Stimulated activated CD4-positive, alpha-beta T cell treated with anti-CD3 and anti-CD28 coated beads, Interleukin-15, amount 100 ng/mL, for 1 hour (primary cell): Measurements from ENCODE around the gene WSCD2.
"Not testable (repeated sequence)": the region's sequence is repeated elsewhere in the genome, so short reads cannot be mapped to it uniquely, and the experiment has no call there.

ENCODE experiments used
- DNase-seq, 2 donors: peaks; one replicate each; pipeline ENCODE4 v3.0.0-alpha.2; 2020; ENCODE audit warnings: low read depth in 1 of 2, low spot score in 1 of 2

Gene WSCD2

GRCh38 chr12:108193493-108193892, 64.4 kb downstream of the WSCD2 start:
- no peak for DNase-seq

- DNase-seq, result no peak
Measured at GRCh38 chr12:108193917-108194316, 64.8 kb downstream of the WSCD2 start.

GRCh38 chr12:108194585-108194984, 65.5 kb downstream of the WSCD2 start:
- DNase-seq, result no peak

DNA sequence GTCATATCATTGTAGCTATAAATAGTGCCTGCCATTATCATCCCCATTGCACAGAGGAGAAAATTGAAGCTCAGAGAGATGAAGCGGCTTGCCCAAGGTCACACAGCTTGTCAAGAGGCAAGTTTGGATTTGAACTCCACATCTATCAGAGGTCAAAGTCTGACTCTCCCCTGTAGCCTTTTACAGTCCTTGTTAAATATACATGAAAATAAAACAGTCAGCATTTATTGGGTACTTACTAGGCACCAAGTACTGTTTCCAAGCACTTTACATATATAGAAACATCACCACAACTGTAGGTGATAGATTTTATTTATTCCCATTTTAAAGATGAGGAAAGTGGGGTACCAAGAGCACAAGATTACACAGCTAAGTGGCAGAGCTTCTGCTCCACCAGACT, 67.2 kb downstream of the WSCD2 start:
- DNase-seq, result no peak

DNA sequence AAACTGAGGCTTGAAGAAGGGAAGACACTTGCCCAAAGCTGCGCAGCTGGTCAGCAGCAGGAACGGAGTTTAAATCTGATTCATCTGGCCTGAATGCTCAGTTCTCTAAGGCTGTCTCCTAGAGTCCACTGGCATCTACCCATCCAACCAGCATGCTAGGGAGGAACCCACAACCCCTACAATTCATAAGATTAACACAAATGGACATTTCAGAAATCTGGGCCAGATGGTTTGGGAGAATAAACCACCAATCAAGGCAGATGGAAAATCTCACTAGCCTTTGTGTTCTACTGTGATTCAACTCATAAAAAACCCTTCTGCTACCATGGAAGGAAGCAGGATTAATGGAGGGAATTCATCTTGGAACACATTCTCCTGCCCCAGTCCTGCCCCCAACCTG, 67.8 kb downstream of the WSCD2 start:
- DNase-seq, result no peak

DNA sequence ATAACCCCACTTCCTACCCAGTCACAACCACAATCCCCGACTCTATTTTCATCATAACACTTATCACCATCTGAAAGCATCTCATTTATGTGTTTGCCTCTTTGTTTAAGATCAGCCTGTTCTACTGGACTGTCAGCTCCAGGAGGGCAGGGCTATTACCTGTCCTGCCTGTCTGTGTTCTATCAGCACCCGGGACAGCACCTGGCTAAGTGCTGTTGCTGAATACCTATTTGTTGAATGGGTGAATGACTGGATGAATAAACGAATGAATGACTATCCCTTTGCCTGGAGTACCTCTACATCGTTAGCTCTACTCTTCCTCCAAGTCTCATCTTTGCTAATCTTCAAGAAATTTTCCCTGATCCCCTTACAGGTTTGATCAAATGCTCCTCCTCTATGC, 69.0 kb downstream of the WSCD2 start:
- DNase-seq, result no peak

- no peak for DNase-seq
Measured at GRCh38 chr12:108199106-108199505, 70.0 kb downstream of the WSCD2 start.

DNA sequence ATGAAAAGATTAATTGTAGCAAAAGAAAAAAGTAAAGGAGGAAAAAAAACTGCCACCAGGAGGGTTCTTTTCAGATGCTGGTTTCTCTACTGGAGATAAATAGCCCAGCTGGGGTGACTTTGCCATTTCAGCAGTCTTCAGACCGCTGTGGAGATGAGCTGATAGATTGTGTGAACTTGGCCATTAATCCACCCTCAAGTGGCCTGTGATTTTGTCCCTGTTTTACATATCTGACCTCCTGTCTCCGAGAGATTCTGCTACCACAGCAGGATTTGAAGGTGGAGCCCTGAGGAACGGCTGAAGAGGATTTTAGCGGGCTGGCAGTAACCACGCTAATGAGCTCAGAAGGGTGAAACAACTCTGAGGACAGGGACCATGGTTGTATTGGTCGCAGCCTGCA, 72.7 kb downstream of the WSCD2 start:
- DNase-seq, result no peak

- no peak for DNase-seq
Measured at GRCh38 chr12:108204117-108204987, 75.3 kb downstream of the WSCD2 start.

- DNase-seq, result no peak
Measured at GRCh38 chr12:108205864-108206263, 76.8 kb downstream of the WSCD2 start.

- no peak for DNase-seq
Measured at GRCh38 chr12:108207791-108208730, 79.0 kb downstream of the WSCD2 start.

DNA sequence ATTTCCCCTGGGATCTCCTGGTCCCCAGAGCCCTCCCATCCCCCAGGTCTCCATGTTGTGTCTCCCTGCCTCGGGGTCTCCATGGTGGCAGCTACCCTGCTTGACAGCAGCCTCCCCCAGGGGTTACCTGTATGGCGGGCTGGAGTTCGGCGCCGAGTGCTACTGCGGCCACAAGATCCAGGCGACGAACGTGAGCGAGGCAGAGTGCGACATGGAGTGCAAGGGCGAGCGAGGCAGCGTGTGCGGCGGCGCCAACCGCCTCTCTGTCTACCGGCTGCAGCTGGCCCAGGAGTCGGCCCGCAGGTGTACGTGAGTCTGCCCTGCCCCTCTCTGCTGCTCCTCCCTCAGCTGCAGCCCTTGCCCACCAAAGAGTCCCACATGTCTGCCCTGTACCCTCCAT, 80.9 kb downstream of the WSCD2 start:
- no peak for DNase-seq

GRCh38 chr12:108211157-108211556, 82.1 kb downstream of the WSCD2 start:
- DNase-seq, result no peak

DNA sequence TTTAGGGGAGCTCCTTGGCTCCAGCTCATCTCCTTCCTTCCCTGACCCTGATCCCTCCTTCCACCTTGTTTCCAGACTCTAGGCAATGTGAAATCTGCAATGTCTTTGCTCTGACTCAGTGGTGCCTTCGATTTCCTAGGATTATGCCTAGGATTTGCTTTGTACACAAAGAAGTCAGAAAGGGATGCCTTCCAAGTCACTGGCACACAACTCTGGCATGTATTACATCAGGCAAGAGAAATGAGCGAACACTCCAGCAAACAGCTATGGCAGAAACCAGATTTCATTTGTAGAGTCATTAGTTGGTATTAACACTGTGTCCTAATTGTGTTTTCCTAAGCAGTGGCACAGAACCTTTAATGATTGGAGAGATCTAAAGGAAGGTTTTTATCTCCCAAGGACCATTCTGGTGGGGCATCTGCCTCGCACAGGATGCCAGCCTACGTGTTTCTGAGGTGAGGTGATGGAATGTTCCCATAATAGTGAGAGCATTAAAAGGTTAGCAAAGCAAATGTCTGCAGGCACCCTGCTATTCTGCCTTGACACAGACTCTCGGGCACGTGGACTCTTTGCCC, 84.9 kb downstream of the WSCD2 start:
- DNase-seq, result no peak

DNA sequence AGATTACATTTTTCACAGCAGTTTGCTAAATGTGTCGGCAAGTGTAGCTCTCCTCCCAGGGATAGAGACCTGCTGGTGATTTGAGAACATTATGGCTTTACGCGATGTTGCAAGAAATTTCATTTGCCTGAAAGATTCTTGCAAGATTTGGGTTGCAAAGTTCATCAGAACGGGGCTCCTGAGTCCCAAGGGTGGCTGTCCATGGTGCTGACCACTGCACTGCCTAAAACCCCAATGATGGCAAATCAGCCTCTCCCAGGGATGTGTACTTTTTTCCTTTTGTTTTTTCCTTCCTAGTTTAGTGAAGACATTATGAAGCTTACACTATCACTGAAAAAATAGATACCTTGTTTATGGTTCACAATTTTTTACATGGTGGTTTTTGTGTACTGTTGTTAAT, 85.4 kb downstream of the WSCD2 start:
- DNase-seq, result no peak

GRCh38 chr12:108215458-108215857, 86.4 kb downstream of the WSCD2 start:
- no peak for DNase-seq

- DNase-seq, result no peak
Measured at GRCh38 chr12:108218921-108219320, 89.8 kb downstream of the WSCD2 start.

DNA sequence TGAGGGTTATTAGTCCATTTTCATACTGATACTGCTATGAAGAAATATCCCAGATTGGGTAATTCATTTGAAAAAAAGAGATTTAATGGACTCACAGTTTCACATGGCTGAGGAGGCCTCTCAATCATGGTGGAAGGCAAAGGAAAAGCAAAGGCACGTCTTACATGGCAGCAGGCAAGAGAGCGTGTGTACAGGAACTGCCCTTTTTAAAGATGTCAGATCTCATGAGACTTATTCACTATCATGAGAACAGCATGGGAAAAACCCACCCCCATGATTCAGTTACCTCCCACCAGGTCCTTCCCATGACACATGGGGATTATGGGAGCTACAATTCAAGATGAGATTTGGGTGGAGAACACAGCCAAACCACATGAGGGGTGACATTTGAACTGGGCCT, 96.0 kb downstream of the WSCD2 start:
- DNase-seq, result not testable (repeated sequence)

GRCh38 chr12:108226866-108227265, 97.8 kb downstream of the WSCD2 start:
- DNase-seq, result no peak

DNA sequence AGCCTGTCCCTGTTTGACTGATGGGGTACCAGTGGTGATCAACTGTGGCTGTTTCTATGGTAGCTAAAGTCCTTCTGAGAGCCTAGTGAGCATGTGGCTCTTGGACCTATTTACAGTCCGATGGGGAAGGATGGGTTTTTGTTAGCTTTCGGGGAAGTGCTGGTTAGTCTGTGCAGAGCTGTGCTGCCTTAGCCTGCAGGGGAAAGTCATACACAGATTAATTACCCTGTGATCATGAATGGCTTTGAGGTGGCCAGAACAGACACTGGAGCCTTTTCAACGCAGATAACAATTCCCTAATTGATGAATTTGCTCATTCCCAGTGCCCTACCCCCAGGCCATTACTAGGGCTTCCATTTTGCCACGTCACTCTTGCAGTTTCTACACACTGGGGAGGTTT, 99.7 kb downstream of the WSCD2 start:
- no peak for DNase-seq

- DNase-seq, result no peak
Measured at GRCh38 chr12:108231109-108231905, 102.2 kb downstream of the WSCD2 start.
